Stimulated activated CD8-positive, alpha-beta memory T cell treated with anti-CD3 and anti-CD28 coated beads, Interleukin-15, amount 100 ng/mL, for 1 hour (primary cell): Measurements from ENCODE around the gene HTR6.

Experiments
- DNase-seq: peaks from one replicate; pipeline ENCODE4 v3.0.0-alpha.2; 2020; ENCODE audit warnings: low read depth

Gene HTR6

DNA sequence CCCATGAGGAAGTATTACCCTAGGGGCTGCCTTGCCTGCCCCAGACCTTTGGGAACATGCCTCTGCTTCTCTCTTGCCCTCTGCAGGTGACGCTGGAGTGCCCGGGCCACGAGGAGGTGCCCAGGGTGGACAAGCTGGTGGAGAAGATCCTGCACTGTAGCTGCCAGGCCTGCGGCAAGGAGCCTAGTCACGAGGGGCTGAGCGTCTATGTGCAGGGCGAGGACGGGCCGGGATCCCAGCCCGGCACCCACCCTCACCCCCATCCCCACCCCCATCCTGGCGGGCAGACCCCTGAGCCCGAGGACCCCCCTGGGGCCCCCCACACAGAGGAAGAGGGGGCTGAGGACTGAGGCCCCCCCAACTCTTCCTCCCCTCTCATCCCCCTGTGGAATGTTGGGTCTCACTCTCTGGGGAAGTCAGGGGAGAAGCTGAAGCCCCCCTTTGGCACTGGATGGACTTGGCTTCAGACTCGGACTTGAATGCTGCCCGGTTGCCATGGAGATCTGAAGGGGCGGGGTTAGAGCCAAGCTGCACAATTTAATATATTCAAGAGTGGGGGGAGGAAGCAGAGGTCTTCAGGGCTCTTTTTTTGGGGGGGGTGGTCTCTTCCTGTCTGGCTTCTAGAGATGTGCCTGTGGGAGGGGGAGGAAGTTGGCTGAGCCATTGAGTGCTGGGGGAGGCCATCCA, 7.8 kb upstream of the HTR6 start:
- no peak for DNase-seq

DNA sequence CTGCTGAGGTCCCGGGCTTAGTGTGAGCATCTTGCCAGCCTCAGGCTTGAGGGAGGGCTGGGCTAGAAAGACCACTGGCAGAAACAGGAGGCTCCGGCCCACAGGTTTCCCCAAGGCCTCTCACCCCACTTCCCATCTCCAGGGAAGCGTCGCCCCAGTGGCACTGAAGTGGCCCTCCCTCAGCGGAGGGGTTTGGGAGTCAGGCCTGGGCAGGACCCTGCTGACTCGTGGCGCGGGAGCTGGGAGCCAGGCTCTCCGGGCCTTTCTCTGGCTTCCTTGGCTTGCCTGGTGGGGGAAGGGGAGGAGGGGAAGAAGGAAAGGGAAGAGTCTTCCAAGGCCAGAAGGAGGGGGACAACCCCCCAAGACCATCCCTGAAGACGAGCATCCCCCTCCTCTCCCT, 7.2 kb upstream of the HTR6 start:
- no peak for DNase-seq

- DNase-seq = no peak
These were observed 6.5 kb upstream of the HTR6 start for GRCh38 chr1:19658186-19658585.

GRCh38 chr1:19661721-19662228, 2.9 kb upstream of the HTR6 start:
- DNase-seq = peak; percentile 28

DNA sequence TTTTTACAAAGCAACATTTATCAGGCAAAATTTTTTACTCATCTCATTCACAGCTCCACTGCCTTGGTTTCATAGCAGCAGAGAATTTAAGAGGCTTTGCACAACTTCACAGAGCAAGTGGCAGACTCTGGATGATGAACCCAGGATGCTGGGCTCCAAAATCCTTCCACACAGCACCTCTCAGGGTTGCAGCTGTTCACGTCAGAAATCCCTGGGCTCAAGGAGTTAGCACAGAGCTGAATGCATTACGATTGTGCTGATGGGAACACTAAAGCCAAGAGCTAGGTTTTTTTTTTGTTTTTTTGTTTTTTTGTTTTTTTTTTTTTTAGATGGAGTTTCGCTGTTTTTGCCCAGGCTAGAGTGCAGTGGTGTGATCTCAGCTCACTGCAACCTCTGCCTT, 2.4 kb upstream of the HTR6 start:
- no peak for DNase-seq

- no peak for DNase-seq
These were observed 466 bp downstream of the HTR6 start for GRCh38 chr1:19665186-19665495.

DNA sequence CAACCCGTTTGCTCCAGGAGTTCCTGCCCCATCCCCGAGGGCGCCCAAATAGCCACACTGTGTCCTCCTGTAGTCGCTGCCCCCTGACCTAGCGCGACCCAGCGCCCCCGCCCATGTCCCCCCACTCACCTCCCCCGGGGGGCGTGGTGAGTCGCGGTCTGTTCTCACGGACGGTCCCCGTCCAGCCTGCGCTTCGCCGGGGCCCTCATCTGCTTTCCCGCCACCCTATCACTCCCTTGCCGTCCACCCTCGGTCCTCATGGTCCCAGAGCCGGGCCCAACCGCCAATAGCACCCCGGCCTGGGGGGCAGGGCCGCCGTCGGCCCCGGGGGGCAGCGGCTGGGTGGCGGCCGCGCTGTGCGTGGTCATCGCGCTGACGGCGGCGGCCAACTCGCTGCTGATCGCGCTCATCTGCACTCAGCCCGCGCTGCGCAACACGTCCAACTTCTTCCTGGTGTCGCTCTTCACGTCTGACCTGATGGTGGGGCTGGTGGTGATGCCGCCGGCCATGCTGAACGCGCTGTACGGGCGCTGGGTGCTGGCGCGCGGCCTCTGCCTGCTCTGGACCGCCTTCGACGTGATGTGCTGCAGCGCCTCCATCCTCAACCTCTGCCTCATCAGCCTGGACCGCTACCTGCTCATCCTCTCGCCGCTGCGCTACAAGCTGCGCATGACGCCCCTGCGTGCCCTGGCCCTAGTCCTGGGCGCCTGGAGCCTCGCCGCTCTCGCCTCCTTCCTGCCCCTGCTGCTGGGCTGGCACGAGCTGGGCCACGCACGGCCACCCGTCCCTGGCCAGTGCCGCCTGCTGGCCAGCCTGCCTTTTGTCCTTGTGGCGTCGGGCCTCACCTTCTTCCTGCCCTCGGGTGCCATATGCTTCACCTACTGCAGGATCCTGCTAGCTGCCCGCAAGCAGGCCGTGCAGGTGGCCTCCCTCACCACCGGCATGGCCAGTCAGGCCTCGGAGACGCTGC, 1.1 kb downstream of the HTR6 start:
- DNase-seq = no peak

- no peak for DNase-seq
These were observed 4.2 kb downstream of the HTR6 start for GRCh38 chr1:19668888-19669287.

GRCh38 chr1:19670787-19671186, 6.1 kb downstream of the HTR6 start:
- DNase-seq = no peak

GRCh38 chr1:19672237-19672636, 7.6 kb downstream of the HTR6 start:
- no peak for DNase-seq

DNA sequence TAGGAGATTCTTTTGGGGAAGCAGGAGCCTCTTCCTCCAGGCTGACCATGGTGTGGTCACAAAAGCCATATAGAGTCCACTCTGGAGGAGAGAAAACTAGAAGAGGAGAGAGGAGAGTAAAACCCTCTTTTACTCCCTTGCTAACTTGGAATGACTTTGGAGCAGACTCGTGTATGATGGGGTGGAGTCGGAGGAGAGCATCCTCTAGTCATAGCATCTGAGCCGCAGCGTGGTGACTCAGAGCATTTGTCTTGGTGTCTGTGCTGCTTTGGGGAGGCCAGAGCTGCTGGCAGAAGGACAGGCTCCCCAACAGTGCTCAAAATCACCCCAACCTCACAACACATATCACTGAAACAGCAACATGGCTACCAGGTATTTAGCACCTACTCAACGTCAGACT, 11.1 kb downstream of the HTR6 start:
- DNase-seq = no peak

- DNase-seq = no peak
These were observed 11.8 kb downstream of the HTR6 start for GRCh38 chr1:19676438-19676922.

GRCh38 chr1:19678493-19678892, 13.8 kb downstream of the HTR6 start:
- no peak for DNase-seq

DNA sequence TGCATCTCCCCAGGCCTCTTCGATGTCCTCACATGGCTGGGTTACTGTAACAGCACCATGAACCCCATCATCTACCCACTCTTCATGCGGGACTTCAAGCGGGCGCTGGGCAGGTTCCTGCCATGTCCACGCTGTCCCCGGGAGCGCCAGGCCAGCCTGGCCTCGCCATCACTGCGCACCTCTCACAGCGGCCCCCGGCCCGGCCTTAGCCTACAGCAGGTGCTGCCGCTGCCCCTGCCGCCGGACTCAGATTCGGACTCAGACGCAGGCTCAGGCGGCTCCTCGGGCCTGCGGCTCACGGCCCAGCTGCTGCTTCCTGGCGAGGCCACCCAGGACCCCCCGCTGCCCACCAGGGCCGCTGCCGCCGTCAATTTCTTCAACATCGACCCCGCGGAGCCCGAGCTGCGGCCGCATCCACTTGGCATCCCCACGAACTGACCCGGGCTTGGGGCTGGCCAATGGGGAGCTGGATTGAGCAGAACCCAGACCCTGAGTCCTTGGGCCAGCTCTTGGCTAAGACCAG, 14.3 kb downstream of the HTR6 start:
- no peak for DNase-seq

DNA sequence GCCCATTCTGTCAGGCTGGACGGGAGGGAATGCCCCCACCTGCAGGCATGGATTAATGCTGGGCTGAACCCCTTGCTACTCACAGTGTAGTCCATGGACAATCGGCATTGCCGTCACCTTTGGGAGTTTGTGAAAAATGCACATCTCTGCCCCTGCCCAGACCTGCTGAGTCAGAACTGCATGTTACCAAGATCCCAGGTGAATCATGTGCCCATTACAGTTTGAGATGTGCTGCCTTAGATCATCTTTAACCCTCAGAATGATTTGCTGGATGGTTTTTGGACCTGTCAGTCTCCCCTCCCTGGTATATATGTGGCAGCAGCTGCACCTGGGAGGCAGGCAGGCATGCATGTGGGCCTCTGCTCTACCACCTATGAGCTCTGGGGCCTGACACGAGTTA, 15.0 kb downstream of the HTR6 start:
- no peak for DNase-seq

DNA sequence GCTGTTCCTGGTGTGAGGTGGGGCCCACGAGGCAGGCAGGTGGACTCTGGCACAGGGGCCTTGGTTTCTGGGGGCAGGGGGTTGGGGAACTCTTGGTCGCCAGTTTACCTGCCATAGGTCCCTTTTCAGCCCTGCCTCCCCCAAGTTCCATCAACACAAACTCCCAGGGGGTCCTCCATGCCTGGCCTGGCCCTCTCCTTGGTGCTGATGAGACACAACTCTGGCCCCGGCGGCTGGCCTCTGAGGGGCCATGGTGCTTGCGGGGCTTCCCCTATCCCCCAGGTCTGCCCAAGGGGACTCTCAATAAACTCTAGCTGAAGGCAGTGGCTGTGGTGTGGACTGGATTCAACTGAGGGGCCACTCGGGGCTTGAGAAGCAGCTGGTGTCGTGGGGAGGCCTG, 16.0 kb downstream of the HTR6 start:
- no peak for DNase-seq

- no peak for DNase-seq
These were observed 17.6 kb downstream of the HTR6 start for GRCh38 chr1:19682257-19682656.

DNA sequence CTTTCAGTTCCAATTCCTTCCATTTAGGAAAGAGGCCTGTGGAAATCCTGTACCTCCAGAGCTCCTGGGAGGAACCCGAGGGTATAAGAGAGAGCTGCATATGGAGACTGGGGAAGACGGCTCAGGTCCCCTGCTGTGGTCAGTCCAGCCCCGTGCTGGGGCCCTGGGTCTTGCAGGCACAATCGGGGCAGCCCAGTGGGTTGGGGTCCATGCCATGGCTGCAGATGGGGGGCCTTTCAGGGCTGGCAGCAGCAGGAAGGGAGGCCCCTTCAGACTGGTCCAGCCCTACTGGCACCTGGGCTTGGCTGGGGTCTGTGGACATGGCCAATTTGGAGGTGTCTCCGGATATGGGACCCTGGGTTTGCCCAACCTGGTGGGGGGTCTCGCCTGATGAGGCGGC, 18.2 kb downstream of the HTR6 start:
- DNase-seq = no peak

- no peak for DNase-seq
These were observed 18.7 kb downstream of the HTR6 start for GRCh38 chr1:19683351-19683750.

DNA sequence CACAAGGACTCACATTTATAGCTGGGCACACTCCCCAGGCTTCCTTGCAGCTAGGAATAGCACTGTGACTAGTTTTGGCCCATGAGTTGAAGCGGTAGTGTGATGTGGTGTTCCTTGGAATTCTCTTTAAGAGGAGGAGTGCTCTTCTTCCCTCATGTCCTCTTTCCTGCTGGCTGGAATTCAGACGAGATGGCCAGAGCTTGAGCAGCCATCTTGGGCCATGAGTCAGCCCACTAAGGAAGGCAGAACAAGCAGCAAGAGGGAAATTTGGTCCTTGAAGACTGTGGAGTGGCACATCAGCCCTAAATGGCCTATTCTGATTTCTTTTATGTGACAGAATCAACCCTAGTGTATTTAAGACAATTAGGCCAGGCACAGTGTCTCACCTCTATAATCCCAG, 20.0 kb downstream of the HTR6 start:
- no peak for DNase-seq

GRCh38 chr1:19685994-19686393, 21.3 kb downstream of the HTR6 start:
- no peak for DNase-seq

DNA sequence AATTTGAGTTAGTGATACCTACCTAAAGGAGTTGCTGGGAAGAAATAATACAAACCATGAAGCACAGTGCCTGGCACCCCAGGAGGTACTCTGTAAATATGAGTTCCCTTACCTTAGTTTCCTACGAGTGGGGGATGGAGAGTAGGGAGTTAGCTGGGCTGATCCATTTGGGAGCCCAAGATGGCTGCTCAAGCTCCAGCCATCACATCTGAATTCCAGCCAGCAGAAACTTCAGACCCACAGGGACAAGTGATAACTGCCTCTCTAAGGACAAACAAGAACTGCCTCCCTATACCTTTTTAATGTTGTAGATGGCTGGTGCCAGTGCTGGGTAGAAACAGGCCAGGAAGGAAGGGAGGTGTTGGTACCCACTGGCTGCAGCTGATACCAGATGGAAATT, 22.7 kb downstream of the HTR6 start:
- no peak for DNase-seq
